ENCODE measurements around the gene ZMIZ2.
"Not testable (repeated sequence)": the region's sequence is repeated elsewhere in the genome, so short reads cannot be mapped to it uniquely, and the experiment has no call there.

Gene ZMIZ2

DNA sequence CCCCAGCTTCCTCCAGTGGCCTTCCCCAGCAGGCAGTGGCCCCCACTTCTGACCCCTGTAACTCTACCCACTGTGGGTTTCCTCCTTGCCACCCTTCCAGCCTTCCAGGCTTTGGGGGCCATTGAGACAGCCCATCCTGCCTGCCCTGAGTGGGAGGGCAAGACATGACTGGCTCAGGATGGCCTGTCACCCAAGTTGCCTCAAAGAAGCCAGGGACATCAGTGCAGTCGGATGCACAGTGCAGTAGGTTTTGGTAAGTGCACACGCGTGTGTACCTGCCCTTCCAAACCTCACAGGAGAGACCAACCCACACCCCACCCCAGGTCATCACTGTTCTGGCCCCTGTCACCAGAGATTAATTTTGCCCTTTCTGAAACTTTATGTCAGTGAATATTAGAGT is 22.7 kb downstream of the ZMIZ2 start:
- in situ Hi-C loops (cut with HindIII; ENCODE audit: low sequenced_read_pairs), result no loop called here

DNA sequence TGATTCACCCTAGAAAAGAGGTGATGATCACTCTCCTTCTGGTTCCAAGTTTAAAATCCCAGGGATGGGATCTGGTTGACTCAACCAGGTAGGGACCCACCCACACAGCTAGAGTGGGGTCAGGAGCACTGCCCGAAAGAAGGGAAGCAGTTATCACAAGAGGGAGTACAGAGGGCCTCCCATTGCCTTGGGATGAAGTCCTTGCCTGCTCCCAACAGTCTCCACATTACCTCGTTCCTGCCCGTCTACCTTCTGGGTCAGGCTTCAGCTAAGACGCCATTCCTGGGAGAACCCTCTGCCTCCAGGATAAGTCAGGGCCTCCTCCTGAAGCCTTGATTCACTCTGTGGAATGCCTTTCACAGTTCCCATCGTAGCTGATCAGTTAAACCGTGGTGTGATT is 23.8 kb downstream of the ZMIZ2 start:
- in situ Hi-C loops (cut with HindIII; ENCODE audit: low sequenced_read_pairs), result no loop called here

DNA sequence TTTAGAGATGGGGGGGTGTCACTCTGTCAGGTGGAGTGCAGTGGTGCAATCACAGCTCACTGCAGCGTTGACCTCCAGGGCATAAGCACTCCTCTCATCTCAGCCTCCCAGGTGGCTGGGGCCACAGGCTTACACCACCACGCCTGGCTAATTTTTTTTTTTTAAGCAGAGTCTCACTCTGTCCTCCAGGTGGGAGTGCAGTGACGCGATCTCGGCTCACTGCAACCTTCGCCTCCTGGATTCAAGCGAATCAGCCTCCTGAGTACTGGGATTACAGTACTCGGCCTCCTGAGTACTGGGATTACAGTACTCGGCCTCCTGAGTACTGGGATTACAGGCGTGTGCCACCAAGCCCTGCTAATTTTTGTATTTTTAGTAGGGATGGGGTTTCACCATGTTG is 24.2 kb downstream of the ZMIZ2 start:
- in situ Hi-C loops (cut with HindIII; ENCODE audit: low sequenced_read_pairs), result no loop called here

DNA sequence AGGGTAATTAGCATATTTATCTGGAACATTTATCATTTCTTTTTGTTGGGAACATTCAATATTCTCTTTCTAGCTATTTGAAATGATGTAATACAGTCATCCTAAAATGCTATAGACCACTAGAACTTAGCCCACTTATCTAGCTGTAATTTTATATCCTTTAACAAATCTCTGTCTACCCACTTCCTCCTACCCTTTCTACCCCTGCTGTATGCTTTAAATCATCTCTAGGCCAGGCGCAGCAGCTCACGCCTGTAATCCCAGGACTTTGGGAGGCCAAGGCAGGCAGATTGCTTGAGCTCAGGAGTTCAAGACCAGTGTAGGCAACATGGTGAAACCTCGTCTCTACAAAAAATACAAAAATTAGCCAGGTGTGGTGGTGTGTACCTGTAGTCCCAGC is 25.8 kb downstream of the ZMIZ2 start:
- in situ Hi-C loops (cut with HindIII; ENCODE audit: low sequenced_read_pairs), result not testable (repeated sequence)

DNA sequence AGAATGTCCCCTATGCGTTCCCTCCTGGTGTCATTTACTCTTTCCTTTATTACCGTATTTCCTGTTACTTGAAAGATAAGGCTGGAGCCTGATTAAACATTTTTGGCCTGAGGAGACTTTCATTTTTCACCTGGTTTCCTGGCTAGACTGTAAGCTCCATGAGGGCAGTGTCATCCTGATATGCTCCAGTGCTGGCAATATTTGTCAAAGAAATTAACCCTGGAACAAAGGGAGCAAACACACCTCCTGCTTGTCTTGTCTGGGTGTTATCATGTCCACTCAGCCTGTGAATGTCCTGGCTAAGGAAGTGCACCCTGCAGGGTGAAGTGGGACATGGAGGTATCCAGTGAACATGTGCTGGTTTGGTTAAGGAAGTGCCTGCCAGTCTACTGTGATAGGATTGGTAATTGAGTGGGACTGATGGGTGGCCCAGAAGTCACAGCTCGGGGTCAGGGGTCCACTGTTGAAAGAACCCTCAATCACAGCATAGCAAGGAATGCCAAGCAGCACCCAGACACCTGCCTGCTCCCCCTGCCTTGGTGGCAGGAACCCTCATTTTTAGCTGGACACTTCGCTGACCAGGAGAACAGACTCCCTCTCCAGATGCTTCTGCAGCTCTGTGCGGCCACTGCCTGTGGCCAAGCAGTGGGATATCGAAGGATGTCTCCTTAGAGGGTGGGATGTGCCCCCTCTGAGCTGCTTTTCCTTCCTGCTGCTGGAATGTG is 26.9 kb downstream of the ZMIZ2 start:
- in situ Hi-C loops (cut with HindIII; ENCODE audit: low sequenced_read_pairs), result no loop called here

DNA sequence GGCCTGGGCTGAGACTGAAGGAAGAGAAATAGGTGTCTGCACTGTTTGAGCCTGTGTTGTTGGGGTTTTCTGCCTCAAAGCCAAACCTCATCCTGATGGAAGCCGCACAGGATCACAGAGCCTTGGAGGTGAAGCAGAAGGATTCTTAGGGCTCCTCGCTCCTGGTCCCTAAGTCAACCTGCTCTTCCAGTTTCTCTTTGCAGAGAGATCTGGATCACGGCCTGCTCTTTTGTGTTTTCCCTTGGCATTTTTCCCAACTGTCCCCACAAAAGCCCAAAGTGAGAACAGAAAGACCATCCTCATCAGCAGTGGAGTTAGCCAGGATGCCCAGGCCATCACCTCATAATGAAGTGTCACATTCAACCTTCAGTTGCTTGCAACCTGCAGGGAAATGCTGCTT is 27.6 kb downstream of the ZMIZ2 start:
- in situ Hi-C loops (cut with HindIII; ENCODE audit: low sequenced_read_pairs), result no loop called here

DNA sequence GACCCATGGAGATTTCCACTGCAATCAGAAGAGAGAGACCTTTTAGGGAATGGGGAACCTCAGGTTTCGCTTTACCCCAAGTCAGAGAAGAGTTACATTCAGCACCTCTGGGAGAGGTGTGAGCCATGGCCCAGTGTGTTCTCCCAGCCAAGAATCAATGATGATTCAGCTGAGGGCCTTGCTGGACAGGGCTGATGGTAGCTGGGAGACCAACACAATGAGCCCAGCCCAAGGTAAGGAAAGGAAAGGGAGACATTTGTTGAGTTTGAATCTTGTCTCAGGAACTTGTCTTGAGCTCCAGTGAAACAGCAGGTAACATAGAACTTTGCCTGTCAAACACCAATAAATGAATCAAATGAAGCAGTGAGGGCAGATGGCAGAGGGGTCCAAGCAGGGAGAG is 33.8 kb downstream of the ZMIZ2 start:
- in situ Hi-C loops (cut with HindIII; ENCODE audit: low sequenced_read_pairs), result no loop called here

DNA sequence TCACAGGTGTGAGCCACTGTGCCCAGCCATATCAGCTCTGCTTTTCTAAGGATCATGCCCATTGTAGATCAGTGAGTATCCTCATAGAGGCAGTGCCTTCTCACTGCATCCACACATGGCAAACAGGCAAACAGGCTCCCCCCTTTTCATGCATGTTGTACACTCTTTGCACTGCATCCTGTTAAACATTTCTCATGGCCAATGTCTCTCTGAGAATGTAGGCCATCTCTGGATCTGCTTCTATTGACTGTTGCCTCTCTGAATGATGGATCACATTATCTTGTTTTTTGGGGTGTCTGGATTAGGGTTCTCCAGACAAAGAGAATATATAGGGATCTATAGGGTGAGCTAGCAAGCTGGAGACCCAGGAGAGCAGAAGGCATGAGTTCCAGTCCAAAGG is 34.8 kb downstream of the ZMIZ2 start:
- in situ Hi-C loops (cut with HindIII; ENCODE audit: low sequenced_read_pairs), result no loop called here

DNA sequence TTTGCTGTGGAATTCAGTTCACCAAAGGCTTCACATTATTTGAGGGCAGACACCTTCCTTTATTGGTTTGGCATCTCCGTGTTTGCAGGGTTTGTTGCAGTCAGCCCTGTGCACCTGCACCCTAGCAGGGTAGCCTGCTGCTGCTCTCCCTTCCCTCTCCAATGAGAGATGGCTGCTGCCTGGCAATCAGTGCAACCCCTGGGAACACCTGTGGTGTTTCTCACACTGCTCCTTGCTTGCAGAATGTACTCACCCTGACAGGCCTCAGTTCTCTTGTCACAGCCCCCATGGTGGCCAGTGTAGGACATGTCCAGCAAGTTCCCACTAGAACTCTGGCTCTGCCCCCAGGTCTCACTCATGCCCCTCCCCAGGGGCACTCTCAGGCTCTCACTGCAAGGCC is 35.7 kb downstream of the ZMIZ2 start:
- in situ Hi-C loops (cut with HindIII; ENCODE audit: low sequenced_read_pairs), result no loop called here

DNA sequence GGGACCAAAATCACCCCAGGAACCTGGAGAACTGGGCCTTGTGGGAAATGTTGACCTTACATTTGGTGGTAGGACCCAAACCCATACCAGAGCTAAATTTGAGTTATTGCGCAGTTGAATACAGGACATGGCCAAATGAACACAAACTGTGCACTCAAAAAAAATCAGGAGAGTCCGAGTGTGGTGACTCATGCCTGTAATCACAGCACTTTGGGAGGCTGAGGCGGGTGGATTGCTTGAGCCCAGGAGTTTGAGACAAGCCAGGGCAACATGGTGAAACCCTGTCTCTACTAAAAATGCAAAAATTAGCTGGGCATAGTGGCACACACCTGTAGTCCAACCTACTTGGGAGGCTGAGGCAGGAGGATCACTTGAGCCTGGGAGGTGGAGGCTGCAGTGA is 36.6 kb downstream of the ZMIZ2 start:
- in situ Hi-C loops (cut with HindIII; ENCODE audit: low sequenced_read_pairs), result not testable (repeated sequence)

DNA sequence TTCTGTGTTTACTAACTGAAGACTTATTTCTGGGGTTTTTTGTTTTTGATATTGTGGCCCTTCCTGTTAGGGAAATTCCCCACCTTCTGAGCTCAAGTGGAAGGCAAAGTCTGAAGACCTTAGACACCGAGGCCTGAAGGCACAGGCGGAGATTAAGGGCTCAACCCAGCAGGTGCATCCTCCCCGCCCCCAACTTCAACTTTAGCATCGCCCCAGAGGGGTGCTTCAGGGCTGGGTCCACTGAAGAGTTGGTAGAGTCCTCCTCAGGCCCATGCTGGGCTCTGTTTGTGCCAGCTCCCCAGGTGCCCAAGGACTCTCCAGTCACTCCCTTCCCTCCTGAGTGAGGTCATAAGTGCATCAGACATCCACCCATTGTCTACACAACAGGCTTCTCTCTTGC is 38.4 kb downstream of the ZMIZ2 start:
- in situ Hi-C loops (cut with HindIII; ENCODE audit: low sequenced_read_pairs), result no loop called here

DNA sequence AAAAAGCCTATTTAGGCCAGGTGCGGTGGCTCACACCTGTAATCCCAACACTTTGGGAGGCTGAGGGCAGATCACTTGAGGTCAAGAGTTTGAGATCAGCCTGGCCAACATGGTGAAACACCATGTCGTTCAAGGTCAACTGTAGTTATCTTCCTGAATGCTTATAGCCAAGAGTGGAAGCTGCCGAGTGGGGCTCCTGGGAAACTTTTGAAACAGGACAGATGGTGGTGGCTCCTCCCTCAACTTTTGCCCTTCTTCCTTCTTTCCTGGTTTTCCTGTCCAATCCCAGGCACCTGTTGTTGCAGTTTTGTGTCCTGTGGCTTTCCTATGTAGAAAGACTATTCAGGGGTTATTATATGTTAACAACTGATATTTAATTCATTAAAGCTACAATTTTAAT is 39.1 kb downstream of the ZMIZ2 start:
- in situ Hi-C loops (cut with HindIII; ENCODE audit: low sequenced_read_pairs), result no loop called here

DNA sequence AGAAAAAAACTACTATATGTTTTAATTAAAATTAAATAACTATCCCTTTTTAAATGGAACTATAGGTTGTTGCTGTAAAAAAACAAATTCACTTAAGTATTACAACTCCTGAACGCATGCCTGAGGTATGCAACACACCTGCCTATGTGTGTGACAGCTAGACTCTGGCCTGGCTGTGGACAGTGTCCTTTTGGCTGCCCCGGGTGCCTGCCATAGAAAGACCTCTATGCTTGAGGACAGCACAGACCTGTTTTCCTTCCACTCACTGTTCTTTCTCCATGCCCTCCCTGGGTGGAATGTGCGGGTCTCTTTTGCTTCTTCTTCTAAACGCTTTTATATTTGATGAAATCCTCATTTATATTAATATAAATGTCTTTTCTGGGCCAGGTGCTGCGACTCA is 41.3 kb downstream of the ZMIZ2 start:
- in situ Hi-C loops (cut with HindIII; ENCODE audit: low sequenced_read_pairs), result no loop called here

DNA sequence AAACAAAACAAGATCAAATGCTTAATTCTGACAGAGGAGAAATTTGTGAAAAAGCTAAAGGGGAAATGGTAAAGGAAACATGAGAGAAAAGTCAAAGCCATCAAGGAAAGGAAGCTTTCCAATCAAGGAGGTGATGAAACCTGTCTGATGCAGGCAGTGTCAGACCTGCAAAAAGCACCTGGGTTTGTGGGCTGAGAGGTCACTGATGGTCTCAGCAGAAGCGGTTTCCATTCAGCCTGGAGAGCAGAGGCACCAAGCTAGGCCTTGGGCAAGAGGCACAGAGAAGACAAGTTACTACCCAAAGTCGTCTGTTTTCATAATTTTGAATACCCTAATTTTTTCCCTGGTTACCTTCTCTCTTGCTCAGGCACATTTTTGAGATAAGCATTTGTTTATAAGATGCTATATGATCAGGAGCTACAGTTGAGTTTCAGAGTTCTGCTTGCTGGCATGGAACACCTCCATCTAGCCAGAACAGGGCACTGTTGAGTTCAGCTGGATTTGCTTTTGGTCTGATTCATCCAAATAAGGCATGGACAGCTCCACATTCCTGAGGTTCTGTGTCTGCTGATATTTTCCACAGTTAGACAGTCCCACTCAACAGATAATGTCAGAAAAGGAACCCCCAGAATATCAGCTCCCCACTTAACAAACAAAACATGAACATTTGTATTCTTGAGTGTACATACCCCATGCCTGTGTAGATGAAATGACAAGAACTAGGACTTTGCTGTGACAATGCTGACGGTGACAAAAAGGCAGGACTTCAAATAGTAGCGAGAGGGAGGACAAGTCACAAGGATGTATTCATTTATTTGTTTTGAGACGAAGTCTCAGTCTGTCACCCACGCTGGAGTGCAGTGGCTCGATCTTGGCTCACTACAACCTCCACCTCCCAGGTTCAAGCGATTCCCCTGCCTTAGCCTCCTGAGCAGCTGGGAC is 42.9 kb downstream of the ZMIZ2 start:
- in situ Hi-C loops (cut with HindIII; ENCODE audit: low sequenced_read_pairs), result no loop called here

DNA sequence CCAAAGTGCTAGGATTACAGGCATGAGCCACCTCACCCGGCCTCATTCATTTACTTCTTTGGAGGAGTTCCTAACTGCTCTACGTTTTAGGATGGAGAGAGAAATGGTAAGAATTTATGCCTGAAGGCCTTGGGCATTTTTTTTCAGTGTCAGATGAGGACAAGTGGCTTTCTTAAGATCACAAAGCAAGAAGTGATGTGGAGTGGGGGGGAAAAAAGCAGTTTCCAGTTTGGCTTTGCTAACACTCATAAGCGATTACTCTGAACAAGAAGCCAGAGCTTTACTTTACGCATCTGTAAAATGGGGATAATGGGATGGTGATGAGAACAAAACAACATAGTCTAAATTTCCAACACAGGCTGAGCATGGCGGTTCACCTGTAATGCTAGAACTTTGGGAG is 45.3 kb downstream of the ZMIZ2 start:
- in situ Hi-C loops (cut with HindIII; ENCODE audit: low sequenced_read_pairs), result no loop called here

DNA sequence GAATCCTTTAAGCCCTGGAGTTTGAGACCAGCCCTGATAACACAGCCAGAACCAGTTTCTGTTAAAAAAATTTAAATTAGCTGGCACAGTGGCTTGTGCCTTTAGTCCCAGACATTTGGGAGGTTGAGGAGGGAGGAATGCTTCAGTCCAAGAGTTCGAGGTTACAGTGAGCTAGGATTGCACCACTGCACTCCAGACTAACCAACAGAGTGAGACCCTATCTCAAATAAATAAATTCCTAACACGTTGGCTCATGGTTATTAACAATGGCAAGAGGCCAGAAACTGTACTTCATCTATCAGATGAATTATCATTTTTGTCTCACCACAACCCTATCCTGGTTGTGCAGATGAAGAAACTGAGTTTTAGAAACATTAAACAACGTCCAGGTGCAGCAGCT is 45.7 kb downstream of the ZMIZ2 start:
- in situ Hi-C loops (cut with HindIII; ENCODE audit: low sequenced_read_pairs), result no loop called here

DNA sequence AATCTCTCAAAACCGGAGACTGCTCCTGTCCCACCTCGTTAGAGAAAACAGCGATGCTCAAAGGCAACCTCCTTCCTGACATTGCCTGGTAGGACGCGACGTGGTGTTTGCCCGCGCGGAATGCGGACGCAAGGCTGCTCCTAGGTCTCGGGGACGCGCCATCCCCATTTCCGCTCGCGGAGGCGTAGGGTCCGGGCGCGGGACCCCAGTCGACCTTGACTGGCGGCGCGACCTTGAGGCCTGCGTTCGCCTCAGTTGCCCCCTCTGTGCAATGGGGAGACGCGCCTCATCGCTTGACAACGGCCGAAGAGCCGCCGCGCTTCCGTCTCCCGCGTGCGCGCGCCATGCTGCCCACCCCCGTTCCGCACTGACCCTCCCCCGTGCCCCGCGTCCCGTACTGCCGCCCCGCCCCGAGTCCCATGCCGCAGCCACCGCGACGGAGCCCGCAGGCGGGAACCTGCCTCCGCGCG is 47.4 kb downstream of the ZMIZ2 start:
- in situ Hi-C loops (cut with HindIII; ENCODE audit: low sequenced_read_pairs), result no loop called here

DNA sequence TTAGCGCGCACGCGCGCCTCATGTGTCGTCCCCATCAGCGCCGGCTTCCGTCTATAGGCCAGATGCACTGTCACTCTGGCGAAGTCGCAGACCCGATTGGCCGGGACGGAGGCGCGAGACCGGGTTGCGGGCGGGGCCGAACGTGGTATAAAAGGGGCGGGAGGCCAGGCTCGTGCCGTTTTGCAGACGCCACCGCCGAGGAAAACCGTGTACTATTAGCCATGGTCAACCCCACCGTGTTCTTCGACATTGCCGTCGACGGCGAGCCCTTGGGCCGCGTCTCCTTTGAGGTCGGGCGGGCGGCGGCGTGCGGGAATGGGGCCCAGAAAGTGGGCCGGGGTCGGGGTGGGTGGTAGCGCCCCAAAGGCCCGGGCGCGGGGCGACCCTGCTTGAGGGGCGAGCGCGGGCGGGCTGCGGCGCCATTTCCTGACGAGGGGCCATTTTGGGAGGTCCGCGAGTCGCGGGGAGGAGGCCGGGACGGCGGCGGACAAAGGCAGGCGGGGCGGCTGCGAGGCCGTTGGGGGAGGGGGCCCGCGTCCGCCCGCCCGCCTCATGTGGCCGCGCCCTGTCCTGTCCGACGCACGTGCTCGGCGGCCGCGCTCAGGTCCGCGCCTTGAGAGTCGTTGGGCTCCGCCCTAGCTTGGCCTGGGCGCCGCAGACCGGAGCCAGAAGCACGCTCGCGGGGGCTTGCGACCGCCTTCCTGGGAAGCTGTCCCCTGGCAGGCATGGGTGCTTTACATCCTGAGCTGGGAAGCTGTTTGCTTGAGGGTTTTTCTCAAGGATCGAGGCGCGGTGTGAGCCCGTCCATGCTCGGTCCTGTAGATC is 48.1 kb downstream of the ZMIZ2 start, which contains the start of gene PPIA:
Gene PPIA (plus strand): TSS at position 178 of the 825 bp plus-strand sequence. CDS start 44 bp downstream, at position 222.
- in situ Hi-C loops (cut with HindIII; ENCODE audit: low sequenced_read_pairs), result no loop called here

DNA sequence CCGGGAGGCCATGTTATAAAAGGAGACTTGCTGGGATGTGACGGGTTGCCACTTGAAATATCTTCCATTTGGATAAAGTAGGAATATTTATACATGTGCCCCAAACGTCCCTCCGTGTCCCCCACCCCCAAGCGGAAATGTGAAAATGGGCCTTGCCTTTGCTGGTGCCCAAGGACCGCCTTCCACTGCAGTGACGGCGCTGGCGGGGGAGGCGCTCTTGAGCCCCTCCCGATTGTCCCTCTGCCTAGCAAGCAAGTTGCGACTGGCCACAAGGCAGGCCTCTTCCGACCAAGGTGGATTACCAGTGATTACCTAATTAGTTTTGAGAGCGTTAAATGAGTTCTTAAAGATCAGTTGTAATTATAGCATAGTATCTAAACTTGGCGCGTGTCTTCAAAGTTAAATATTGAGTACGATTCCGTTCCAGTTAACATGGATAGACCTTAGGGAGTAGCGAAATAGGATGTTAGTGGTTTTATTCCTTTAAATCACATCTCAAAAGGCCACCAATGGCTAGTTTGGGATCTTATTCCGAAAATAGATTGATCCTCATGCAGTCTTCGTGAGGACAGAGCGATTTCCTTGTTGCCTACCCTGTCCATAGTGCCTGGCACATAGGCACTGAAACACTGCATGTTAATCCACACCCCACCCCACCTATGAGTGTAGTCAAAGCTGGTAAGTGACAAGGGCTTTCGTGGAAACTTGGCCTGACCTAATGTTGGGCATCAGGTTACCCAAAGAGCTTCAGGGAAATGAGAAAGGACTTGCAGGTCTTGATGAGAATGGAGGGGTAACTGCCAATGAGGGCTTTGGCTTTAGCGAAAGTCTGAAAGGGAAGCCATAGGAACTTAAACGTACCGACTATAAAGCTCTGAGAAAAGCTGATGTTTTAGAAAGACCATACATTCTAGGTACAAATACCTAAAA is 48.9 kb downstream of the ZMIZ2 start:
- in situ Hi-C loops (cut with HindIII; ENCODE audit: low sequenced_read_pairs), result no loop called here

Measured in DLD1 (cell line).